HG03354 (cell line): ENCODE data around the gene PI4KB.
A peak's percentile ranks its signal among the peaks of the same experiment; 100 is the strongest.
"Not testable (repeated sequence)": the region's sequence is repeated elsewhere in the genome, so short reads cannot be mapped to it uniquely, and the experiment has no call there.

Experiments
- ATAC-seq: cut with Tn5 transposase; IDR thresholded peaks from one replicate; pipeline ENCODE4 v1.9.1; 2021; ENCODE audit warnings: mild to moderate bottlenecking; ENCODE audit not compliant: unreplicated experiment, poor library complexity, severe bottlenecking

The PI4KB gene

DNA sequence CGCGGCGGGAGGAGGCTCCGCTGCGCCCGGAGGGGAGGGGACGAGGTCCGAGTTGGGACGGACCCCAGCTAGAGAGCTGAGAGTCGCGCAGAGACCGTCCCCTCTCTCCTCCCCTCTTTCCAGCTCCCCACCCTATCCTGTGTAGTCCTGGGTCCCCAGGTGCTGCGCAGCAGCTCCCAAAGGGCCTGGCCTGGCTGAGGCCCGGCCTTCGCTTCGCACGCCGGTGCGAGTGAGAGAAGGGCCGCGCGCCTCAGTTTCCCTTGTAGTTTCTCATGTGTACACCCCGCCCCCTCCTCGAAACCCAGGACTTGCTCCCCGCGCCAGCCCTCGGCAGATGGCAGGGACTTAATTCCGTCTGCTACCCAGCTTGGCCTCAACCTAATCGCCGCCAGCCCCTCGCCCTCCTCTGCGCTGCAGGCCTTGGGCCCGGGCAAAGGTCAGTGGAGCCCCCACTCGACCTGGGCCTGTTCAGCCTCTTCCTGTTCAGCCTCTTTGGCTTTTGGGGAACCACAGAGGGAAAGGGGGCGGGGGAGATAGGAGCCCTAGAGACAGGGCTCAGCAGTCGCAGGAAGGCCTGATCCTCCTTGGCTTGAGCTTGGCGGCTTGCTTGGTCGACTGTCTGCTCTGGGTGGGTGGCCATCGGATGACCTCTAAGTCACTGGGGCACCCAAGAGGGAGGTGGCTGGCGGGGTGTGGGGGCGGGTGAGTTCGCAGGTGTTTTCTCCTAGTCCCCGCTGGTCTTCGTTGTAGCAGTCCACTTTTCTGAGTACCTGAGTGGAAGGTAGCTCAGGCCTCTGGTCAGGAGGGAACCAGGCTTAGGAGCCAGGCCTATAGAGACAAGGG is 44.1 kb downstream of the PI4KB start:
- ATAC-seq, result no peak

DNA sequence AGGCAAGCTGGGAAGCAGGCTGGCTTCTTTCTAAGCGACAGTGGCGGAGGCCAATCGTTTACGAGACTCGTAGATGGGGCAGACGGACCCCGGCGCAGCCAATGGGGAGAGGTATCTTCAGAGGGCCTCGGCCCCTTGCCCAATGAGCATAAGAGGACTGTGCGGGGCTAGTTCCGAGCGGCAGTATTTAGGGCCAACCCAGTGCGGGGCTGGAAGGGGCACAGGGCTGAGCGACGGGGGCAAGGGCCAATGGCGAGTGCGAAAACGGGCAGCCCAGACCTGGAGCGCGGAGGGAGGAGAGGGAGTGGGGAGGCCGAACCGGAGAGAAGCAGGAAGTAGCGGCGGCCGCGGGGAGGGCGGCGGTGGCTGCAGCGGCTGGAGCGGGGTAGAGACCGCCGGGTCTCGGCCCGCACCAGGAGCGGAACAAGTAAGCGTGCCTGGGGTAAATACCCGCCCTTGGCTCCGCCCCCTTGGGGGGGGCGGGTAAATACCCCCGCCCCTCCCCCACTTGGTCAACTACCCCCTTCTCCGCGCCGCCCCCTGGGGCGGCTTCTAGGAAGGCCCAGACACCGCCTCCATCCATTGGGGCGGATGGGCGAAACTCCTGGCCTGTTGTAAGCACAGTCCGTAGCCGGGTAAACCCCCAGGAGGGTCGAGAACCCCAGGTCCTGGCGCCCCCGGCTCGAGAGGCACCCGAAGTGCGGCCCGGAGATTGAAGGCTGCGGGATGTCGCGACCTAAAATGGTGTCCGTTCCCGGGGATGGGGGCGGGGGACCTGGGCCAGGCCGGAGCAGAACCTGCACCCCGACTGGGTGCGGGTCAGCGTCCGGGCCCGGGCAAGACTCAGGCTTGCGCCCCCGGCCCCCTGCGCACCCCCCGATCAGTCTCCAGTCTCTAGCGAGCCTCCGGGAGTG is 45.0 kb downstream of the PI4KB start, which contains the start of gene ZNF687:
ZNF687 (plus strand) TSS at position 331 of the 914 bp plus-strand sequence. CDS start 3,993 bp downstream, outside the sequence.
- peak; percentile 89 for ATAC-seq

DNA sequence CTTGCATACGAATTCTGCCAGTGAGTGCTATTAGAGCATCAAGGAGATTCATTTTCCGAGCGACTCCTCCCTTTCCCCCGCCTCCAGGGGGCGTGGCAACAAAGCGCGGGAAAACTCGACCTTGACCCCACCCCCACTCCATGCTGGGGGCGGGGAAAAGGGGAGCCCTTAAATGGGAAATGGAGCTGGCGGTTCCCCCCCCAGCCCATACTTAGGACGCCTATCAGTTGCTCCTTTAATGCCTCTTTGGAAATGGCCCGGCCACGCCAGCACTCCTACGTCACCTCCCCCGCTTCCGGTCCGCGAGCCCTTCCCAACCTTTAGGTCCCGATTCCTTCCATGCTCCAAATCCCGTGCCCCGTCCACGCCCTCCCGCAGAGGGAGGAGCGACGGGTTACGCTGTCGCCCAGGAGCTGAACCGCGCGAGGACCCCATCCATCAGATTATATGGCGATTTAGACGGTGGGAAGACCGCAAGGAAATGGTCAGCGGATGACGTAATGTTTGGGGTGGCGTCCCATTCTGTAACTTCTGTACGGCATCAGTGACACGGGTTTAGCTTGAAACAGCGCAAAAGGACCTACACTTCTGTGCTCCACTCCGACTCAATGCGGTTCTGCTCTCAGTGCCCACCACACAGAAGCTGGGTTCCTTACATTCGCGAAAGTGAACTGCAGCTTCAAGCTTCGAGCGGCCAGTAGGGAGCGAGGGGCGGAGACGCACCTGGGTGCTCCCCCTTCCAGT is 45.8 kb downstream of the PI4KB start:
- peak; percentile 40 for ATAC-seq

DNA sequence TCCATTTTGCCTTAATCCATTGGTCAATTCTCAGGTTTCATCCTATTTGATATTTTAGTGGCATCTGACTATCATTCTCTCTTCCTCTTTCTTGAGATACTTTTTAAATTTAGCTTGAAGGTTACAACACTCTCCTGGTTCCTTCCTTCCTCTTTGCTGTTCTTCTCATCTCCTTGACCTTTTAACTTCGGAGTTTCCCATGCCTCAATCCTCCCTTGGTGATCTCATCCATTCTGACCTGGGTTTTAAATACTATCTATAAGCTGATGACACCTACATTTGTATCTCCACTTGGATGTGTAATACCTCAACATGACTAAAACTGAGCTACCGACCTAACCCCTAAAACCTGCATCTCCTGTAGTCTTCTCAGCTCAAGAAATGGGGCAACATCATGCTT is 50.0 kb downstream of the PI4KB start:
- ATAC-seq, result no peak

DNA sequence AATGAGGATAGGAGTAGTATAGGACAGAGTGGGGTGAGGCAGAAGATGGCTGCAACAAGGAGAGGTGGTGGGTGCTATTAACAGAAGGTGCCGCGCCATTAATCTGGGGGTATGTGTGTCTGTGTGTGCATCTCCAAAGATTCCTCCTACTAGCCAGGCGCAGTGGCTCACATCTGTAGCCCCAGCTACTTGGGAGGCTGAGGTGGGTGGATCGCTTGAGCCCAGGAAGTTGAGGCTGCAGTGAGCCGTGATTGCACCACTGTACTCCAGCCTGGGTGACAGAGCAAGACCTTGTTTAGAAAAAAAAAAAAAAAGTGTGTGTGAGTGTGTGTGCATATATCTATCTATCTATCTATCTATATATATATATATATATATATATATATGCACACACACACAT is 51.9 kb downstream of the PI4KB start:
- not testable (repeated sequence) for ATAC-seq

DNA sequence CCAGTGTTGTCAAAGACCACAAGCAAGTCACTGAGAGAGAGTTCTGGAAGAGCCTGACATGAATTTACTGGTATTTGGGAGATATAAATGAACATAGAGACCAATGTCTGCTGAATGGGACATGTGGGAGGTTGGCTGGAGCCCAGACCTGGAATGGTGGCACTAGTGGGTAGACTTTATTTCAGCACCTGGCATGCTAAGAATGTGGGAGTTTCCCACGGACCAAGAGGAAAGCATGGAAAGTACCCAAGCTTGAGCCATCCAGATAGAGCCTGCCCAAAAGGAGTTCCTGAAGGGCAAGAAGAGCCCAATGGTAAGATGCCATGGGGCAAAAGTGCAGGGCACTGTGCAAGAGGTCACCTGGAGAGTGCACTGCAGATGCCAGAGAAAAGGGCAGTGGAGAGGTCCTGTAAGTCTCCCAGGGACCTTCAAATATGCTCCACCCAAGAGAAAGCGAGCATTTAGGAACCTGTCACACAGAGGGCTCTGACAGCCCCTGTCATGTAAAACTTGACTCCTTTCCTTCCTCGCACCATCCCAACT is 53.2 kb downstream of the PI4KB start:
- ATAC-seq, result no peak

DNA sequence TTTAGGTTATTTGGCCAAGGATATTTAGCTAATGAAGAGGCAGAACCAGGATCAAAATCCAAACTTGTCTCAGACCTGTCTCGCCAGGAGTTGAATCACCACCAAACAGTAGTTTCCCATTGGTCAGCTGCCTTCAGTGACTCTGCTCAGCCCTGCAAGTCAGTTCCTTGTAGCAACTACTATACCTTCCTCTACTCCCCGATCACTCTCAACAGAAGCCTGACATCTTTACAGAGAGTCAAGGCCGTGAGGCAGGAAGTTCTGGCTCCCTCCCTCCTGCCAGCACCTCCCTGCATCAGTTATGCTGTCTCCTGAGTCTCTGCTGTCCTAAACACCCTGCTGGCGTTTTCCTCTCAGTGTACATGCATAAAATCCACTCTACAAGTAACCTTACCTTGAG is 59.5 kb downstream of the PI4KB start:
- ATAC-seq, result no peak

DNA sequence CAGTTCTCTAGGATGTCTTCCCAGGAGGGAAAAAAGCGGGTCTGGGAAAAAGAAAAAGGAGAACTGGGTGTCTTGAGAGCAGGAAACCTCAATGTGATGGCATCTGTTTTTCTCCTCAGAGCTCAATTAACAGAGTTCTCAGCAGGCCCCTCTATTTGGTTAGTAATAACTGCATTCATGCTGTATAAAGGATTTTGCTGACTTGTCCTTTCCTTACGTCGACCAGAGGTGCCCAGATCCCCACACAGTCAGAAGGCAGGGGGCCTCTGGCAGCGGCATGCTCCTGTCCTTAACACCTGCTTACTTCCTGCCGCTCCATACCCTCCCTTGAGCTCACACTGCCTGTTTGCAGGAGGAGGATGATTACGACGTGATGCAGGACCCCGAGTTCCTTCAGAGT is 60.4 kb downstream of the PI4KB start:
- no peak for ATAC-seq

DNA sequence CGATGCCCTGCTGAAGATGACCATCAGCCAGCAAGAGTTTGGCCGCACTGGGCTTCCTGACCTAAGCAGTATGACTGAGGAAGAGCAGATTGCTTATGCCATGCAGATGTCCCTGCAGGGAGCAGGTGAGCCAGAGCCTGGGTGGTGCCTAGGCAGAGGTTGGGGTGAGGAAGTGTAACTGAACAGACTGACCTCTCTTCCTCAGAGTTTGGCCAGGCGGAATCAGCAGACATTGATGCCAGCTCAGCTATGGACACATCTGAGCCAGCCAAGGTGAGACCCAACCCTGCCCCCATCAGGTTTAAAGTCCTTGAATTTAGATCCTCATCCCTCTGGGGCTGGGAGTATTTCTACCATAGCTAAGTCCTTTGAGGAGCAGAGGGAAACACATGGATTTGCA is 60.9 kb downstream of the PI4KB start:
- no peak for ATAC-seq

DNA sequence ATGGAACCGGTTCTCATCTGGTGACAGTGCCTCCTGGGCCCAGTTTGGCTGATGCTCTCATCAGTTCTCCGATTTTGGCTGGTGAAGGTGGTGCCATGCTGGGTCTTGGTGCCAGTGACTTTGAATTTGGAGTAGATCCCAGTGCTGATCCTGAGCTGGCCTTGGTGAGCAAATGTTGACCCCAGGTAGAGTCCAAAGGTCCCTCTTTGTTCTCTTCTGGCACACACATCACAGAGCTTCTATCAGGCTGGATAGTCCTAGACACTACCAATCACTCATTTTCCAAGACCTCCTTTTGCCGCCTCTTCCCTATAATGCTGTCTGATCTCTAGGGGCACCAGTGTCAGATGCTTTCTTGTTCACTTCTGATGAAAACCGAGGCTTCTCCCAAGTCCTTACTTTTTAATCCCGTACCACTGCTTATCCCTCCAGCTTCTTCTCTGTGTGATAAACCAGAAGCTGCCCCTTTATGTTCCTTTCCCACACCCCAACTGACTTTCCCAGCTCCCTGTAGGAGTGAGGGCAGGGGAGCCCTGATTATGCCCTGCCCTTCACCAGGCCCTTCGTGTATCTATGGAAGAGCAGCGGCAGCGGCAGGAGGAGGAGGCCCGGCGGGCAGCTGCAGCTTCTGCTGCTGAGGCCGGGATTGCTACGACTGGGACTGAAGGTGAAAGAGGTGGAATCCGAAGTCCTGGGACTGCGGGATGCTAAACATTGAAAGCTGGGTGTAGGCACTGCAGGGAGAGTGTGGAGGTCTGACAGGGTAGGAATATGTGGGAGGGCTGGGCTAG is 61.6 kb downstream of the PI4KB start:
- ATAC-seq, result no peak

DNA sequence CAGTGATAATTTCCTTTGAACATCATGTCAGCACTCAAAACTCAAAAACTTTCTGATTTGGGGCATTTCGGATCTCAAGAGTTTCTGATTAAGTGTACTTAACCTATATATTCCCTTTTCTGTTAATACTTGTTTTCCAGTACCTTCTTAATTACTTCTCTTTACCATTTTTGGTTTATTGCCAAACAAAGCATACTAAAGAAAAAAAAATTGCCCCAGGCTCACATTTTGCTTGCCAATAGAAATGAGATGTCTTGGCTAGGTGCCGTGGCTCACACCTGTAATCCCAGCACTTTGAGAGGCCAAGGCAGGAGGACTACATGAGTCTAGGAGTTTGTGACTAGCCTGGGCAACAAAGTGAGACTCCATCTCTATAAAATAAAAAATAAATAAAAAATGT is 67.9 kb downstream of the PI4KB start:
- no peak for ATAC-seq

DNA sequence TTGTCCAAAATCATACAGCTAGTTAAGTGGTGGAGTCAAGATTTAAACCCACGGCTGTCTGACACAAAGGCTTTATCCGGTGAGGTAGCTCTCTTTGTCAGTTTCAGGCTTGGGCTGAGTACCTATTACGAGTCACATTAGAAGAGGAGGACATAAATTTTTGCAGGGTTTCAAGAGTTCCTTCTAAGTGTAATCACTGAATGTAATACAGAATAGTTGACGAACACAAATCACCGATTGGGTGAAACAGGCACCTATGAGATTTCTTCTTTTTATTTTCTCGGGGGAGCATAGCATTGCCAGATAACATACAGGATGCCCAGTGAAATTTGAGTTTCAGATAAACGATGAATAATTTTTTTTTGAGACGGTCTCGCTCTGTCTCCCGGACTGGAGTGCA is 71.8 kb downstream of the PI4KB start:
- no peak for ATAC-seq

DNA sequence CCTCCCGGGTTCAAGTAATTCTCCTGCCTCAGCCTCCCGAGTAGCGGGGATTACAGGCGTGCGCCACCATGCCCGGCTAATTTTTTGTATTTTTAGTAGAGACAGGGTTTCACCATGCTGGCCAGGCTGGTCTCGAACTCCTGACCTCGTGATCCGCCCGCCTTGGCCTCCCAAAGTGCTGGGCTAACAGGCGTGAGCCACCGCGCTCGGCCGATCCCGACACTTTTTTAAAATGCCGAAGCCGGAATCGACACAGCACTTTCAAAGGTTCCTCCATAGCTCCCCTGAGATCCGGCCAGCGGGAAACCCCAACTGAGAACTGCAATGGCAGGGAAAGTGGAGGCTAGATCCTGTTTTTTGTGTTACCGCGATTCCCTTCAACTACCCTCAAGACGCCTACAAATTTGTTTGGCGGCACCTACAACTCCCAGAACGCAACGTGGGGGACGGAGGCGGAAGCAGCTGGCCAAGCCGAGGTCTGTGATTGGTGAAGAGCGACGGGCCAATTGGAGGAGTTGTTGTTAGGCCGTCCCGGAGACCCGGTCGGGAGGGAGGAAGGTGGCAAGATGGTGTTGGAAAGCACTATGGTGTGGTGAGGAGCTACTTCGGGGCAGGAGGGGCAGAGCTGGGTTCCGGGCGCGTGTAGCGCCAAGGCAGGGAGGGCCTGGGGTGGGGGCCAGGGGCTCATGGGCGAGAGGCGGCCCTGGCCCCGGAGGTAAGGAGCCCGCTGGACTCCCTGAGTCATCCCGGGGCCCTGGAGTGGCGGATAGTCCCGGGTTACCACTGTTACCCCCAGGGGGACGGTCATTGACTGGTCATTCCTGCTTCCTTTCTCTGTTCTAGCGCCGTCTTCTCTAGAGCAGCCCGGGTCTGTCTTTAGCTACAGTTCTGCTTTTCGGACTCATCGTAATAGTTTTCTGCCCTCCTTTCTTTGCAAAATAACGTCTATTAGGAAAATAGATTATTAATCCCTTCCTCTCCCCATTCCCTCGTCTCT is 72.7 kb downstream of the PI4KB start, which contains the start of gene PSMD4:
PSMD4 (plus strand) TSS at position 518 of the 997 bp plus-strand sequence; CDS start at position 567, 49 bp downstream.
- peak; percentile 96 for ATAC-seq

DNA sequence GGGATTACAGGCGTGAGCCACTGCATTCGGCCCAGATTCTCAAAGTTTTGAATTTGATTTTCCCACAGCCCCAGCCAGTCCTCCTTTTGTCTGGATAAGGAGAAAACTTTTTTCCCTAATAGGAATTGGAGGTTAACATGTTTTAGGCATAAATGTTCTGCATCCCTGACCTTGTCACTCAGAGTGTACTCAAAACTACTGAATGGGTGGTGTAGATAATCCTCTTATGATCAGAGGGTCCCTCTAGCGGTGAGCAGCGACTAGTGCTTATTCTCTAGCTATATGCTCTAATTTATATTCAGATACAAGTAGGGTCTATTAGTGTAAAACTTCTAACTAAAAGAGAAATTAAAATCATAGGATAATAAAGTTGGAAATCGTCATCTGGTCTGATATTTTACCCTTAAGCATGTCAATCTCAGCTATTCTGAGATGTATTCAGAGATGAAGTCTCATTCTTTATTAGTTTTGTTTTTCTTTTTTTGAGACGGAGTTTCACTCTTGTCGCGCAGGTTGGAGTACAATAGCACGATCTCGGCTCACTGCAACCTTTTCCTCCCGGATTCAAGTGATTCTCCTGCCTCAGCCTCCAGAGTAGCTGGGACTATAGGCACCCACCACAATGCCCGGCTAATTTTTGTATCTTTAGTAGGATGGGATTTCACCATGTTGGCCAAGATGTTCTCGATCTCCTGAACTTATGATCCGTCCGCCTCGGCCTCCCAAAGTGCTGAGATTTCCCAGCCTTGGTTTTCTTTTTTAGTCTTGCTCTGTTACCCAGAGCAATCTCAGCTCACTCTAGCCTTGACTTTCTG is 75.4 kb downstream of the PI4KB start:
- ATAC-seq, result peak; percentile 55

DNA sequence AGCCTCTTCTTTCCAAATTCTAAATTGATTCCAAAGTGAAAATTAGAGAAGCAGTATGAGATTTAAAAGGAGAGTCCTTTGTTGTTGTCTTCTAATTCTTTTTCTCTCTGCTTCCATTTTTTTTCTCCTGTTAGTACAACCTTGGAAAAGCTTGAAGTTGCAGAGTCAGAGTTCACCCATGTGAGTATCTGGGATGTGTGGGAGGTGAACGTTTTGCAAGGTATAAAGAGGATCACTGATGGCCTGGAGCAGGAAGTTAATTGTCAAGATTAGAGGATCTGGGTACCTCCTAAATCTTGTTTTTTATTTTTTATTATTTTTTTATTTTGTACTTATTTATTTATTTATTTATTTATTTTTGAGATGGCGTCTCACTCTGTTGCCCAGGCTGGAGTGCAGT is 80.4 kb downstream of the PI4KB start:
- no peak for ATAC-seq

DNA sequence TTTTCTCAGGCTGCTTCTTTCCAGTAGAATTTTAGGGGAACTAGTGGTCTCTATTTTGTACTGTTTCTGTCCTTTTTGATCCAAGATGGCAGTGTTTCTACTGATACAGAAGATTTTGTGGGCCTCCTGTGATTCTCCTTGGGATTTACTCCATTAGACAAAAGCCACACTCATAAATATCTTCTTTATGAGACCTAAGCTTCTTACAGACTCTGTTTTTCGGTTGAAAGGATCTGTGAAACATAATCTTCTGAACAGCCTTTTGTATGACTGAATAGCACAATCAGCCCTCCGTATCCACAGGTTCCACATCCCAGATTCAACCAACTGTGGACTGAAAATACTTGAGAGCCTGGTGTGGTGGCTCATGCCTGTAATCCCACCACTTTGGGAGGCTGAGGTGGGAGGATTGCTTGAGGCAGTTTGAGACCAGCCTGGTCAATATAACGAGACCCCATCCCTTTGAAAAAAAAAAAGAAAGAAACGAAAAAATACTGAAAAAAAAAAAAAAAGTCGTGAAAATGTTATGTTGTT is 83.5 kb downstream of the PI4KB start:
- no peak for ATAC-seq

DNA sequence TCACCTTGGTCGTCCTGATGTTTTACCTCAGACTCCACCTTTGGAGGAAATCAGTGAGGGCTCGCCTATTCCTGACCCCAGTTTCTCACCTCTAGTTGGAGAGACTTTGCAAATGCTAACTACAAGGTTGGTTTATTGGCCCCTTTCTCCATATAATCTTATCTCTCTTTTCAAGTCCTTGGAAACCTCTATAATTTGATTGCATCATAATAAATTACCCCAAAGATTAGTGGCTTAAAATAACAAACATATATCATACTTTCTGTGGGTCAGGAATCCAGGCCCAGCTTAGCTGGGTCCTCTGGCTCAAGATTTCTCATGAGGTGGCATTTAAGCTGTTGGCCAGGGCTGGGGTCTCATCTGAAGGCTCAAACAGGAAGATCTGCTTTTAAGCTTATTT is 84.8 kb downstream of the PI4KB start:
- ATAC-seq, result no peak
